ENCODE data around the gene CAMTA1. TPM values are rescaled to one million over a fixed set of nuclear protein-coding genes. Genes with fewer than 3 reads are reported as not detected.

Gene CAMTA1
- polyA plus RNA-seq, 1 of the 3 experiments (the other 2 are of a cell fraction), result 63.1 TPM

GRCh38 chr1:7719468-7720094 lies 934.3 kb downstream of the CAMTA1 start:
- Histone ChIP-seq H2AFZ (ENCODE audit: low read depth) (no peak overlapping the region), H3K27ac (ENCODE audit: low read depth in 2 of 2, low read length in 1 of 2) (no peak overlapping the region), H3F3A (replicated peaks; ENCODE audit: insufficient read depth) (no peaks in the 10 kb centered on the region), H3K4me1 (ENCODE audit: control insufficient read depth in 1 of 2, insufficient read depth in 2 of 2, low read depth in 1 of 2, low read length in 1 of 2) (peaks cover 0 to 10% of the 10 kb centered on the region in 2 experiments; a peak in 1 of 4 replicates), H3K36me3 (replicated peaks in 1 of 2; ENCODE audit: control insufficient read depth in 1 of 2, insufficient read depth in 2 of 2, low read length in 1 of 2) (no peaks in the 10 kb centered on the region), H3K79me2 (ENCODE audit: insufficient read depth) (no peaks in the 10 kb centered on the region), H3K4me3 (ENCODE audit: low read depth in 2 of 2, low read length in 1 of 2) (no peak overlapping the region), H3K4me2 (no peak overlapping the region), H3K27me3 (ENCODE audit: insufficient read depth) (no peaks in the 10 kb centered on the region), H3K9me3 (no peaks in the 10 kb centered on the region), H4K20me1 (ENCODE audit: insufficient read depth) (no peaks in the 10 kb centered on the region), H3K9ac (no peak overlapping the region), H3K9me2 (no peaks in the 10 kb centered on the region)
- POLR2A ChIA-PET, result interaction anchor here (1.8 kb wide), 1 partner anchor 51 kb away, joined by 4 read pairs; no protein-coding TSS in a partner anchor
- TF ChIP-seq TEAD4 (IDR thresholded peaks at IDR 0.05; ENCODE audit: borderline replicate concordance, insufficient read depth) (no peak), RXRA (IDR thresholded peaks at IDR 0.05; ENCODE audit: borderline replicate concordance, low read depth) (no peak), REST (IDR thresholded peaks at IDR 0.05; ENCODE audit: low read depth, low read length) (no peak), ZBTB33 (IDR thresholded peaks at IDR 0.05; ENCODE audit: borderline replicate concordance, low read depth) (no peak), IRF3 (IDR thresholded peaks at IDR 0.05; ENCODE audit: low read depth, low read length) (no peak), SMC3 (IDR thresholded peaks at IDR 0.05; ENCODE audit: low read depth, low read length) (no peak), RCOR1 (IDR thresholded peaks at IDR 0.05; ENCODE audit: low read length) (no peak), SIN3A (IDR thresholded peaks at IDR 0.05; ENCODE audit: borderline replicate concordance, low read depth, low read length) (no peak), EZH2phosphoT487 (IDR thresholded peaks at IDR 0.05; ENCODE audit: borderline replicate concordance, low read depth) (no peak), POLR2AphosphoS5 (IDR thresholded peaks at IDR 0.05; ENCODE audit: low read depth, low read length) (no peak), FOXJ3 (CRISPR knock-in tag; IDR thresholded peaks at IDR 0.05) (no peak), ELF1 (IDR thresholded peaks at IDR 0.05) (no peak), MAX (IDR thresholded peaks at IDR 0.05; ENCODE audit: low read depth) (no peak), MEF2A (IDR thresholded peaks at IDR 0.05; ENCODE audit: borderline replicate concordance, low read depth) (no peak), TCF12 (IDR thresholded peaks at IDR 0.05) (no peak)
- no peak for DNase-seq
- CTCF ChIA-PET, result interaction anchor here (0.9 to 1.7 kb wide), 5 partner anchors 14 to 52 kb away, joined by 3 to 6 read pairs (median 5); no protein-coding TSS in a partner anchor
- WGBS (ENCODE audit: low lambda C conversion rate), result 47% methylated on average over 8 of the region's 8 CpGs
